OCI-LY1 (cell line): ENCODE measurements around the gene DRAP1.

Experiments
- H2AFZ ChIP-seq: fragments of 200-600 bp; sonication (generic), shearing (Covaris generic); 2 replicates; pipeline ENCODE4 v1.6.0; 2014; ENCODE audit warnings: antibody characterized with exemption, mild to moderate bottlenecking, low read length
- H3F3A ChIP-seq: fragments of 200-600 bp; sonication (generic), shearing (Covaris generic); 2 replicates; pipeline ENCODE4 v1.6.0; 2014; ENCODE audit warnings: mild to moderate bottlenecking, antibody characterized with exemption, low read length, moderate library complexity; ENCODE audit not compliant: insufficient read depth
- H3K27ac ChIP-seq: fragments of 200-600 bp; sonication (generic); 2 replicates; pipeline ENCODE4 v1.5.1; 2014; ENCODE audit warnings: low read length, mixed run types, mild to moderate bottlenecking, low read depth; ENCODE audit not compliant: poor library complexity, severe bottlenecking
- H3K27me3 ChIP-seq: fragments of 200-600 bp; sonication (generic); 2 replicates; pipeline ENCODE4 v1.6.0; 2014; ENCODE audit warnings: antibody characterized with exemption, mild to moderate bottlenecking, low read length, moderate library complexity; ENCODE audit not compliant: insufficient read depth
- H3K36me3 ChIP-seq: fragments of 200-600 bp; sonication (generic); 2 replicates; pipeline ENCODE4 v1.6.1; 2014; ENCODE audit warnings: mild to moderate bottlenecking, antibody characterized with exemption, low read length, moderate library complexity, mixed read lengths; ENCODE audit not compliant: insufficient read depth
- H3K4me1 ChIP-seq: fragments of 200-600 bp; sonication (generic); 2 replicates; pipeline ENCODE4 v1.5.1; 2014; ENCODE audit warnings: mild to moderate bottlenecking, low read length, moderate library complexity; ENCODE audit not compliant: insufficient read depth, severe bottlenecking
- H3K4me2 ChIP-seq: fragments of 200-600 bp; sonication (generic), shearing (Covaris generic); 2 replicates; pipeline ENCODE4 v1.6.1; 2014; ENCODE audit warnings: low read length
- H3K4me3 ChIP-seq: fragments of 200-600 bp; sonication (generic); 2 replicates; pipeline ENCODE4 v1.5.1; 2014; ENCODE audit warnings: low read length, low read depth, mild to moderate bottlenecking, mixed read lengths; ENCODE audit not compliant: poor library complexity, severe bottlenecking
- H3K79me2 ChIP-seq: fragments of 200-600 bp; shearing (Covaris generic); 2 replicates; pipeline ENCODE4 v1.6.1; 2016; ENCODE audit warnings: mixed run types, low read length, mixed read lengths; ENCODE audit not compliant: insufficient read depth
- H3K9ac ChIP-seq: fragments of 200-600 bp; sonication (generic), shearing (Covaris generic); 2 replicates; pipeline ENCODE4 v1.6.1; 2014; ENCODE audit warnings: mild to moderate bottlenecking, low read length, mixed read lengths
- H3K9me2 ChIP-seq: fragments of 200-600 bp; sonication (generic), shearing (Covaris generic); 2 replicates; pipeline ENCODE4 v1.6.1; 2014; ENCODE audit warnings: low read depth, mild to moderate bottlenecking, low read length, mixed read lengths
- H3K9me3 ChIP-seq: fragments of 200-600 bp; shearing (Covaris generic); 2 replicates; pipeline ENCODE4 v1.6.1; 2014; ENCODE audit warnings: low read length, mixed read lengths
- H4K20me1 ChIP-seq: fragments of 200-600 bp; sonication (generic), shearing (Covaris generic); 2 replicates; pipeline ENCODE4 v1.6.0; 2016; ENCODE audit warnings: mild to moderate bottlenecking, low read length; ENCODE audit not compliant: insufficient read depth
- EZH2 ChIP-seq: fragments of 200-600 bp; sonication (generic), shearing (Covaris generic); IDR thresholded peaks from 2 replicates; pipeline ENCODE4 v1.8.0; 2017; ENCODE audit warnings: borderline replicate concordance, mixed run types, mild to moderate bottlenecking, antibody characterized with exemption, low read length, moderate library complexity, mixed read lengths
- TF ChIP-seq, protein P1 (sequence below): fragments of 200-600 bp; sonication (generic), shearing (Covaris generic); IDR thresholded peaks from 2 replicates; pipeline ENCODE4 v1.5.1; 2017; ENCODE audit warnings: mild to moderate bottlenecking, antibody characterized with exemption, low read length, moderate library complexity, mixed read lengths

Gene DRAP1

DNA sequence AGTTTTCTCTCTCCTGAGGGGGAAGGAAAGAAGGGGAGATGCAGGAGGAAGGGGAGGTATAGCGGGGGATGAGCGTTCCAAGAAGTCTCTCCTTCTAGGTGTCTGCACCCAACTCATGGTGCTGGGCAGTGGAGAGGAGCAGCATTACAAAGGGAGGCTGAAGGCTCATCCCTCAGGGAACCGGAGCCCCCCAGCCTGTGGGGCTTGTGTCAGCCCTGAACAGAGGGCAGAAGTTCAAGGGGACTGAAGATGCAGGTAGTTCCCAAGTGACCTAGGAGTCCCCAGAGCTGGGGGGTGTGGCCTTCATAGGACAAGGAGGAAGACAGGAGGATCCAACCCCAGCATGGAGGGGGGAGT lies 2.2 kb upstream of the DRAP1 start:
- H3K27me3 ChIP-seq, result no peaks in the 10 kb centered on the region
- TF ChIP-seq EZH2, result no peak
- TF ChIP-seq, protein P1, sequence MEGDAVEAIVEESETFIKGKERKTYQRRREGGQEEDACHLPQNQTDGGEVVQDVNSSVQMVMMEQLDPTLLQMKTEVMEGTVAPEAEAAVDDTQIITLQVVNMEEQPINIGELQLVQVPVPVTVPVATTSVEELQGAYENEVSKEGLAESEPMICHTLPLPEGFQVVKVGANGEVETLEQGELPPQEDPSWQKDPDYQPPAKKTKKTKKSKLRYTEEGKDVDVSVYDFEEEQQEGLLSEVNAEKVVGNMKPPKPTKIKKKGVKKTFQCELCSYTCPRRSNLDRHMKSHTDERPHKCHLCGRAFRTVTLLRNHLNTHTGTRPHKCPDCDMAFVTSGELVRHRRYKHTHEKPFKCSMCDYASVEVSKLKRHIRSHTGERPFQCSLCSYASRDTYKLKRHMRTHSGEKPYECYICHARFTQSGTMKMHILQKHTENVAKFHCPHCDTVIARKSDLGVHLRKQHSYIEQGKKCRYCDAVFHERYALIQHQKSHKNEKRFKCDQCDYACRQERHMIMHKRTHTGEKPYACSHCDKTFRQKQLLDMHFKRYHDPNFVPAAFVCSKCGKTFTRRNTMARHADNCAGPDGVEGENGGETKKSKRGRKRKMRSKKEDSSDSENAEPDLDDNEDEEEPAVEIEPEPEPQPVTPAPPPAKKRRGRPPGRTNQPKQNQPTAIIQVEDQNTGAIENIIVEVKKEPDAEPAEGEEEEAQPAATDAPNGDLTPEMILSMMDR, result no peak
- no peak overlapping the region for H2AFZ ChIP-seq
- no peaks in the 10 kb centered on the region for H3K9me3 ChIP-seq
- H3K9me2 ChIP-seq, result no peaks in the 10 kb centered on the region
- H3K4me3 ChIP-seq, result no peak overlapping the region
- H3K9ac ChIP-seq, result no peak overlapping the region
- no peak overlapping the region for H3K27ac ChIP-seq
- no peaks in the 10 kb centered on the region for H4K20me1 ChIP-seq
- H3K4me2 ChIP-seq, result no peak overlapping the region
- H3F3A ChIP-seq, result no peaks in the 10 kb centered on the region
- no peaks in the 10 kb centered on the region for H3K79me2 ChIP-seq
- H3K4me1 ChIP-seq, result peaks cover 24% of the 10 kb centered on the region
- H3K36me3 ChIP-seq, result no peaks in the 10 kb centered on the region

DNA sequence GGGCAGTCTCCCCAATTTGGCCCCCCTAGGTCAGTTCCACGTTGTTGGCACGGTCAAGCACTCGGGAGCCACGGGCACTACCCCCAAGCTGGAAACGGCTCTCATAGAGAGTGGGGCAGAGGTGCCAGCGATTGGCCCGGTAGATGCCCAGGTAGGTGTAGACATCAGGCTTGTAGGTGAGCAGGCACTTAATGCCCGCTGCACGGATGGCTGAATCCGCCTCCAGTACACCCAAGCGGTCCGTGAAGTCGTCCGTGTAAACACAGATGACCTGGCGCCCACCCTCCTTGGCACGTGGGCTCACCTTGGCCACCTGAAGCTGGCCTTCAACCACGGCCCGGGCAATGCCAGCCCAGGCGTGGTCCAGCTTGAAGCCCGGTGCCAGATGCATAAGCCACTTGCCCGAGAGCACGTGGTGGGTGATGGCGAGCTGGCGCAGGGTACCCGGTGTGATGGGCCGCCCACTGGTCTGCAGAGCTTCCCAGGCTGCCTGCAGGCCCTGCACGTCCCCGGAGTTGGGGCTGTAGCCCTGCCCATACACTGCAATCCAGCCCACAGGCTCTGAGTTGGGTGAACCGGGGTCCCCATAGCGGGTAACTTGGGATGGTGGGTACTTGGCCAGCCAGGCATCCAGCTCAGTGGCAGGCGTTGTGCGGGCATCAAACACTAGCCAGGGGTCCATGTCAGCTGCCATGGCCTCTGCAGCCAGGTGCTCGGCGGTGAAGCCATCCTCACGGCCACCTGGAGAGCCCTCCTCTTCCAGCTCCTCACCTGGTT lies 1.6 kb upstream of the DRAP1 start:
- H3K27ac ChIP-seq, result no peak overlapping the region
- H3K9me3 ChIP-seq, result no peaks in the 10 kb centered on the region
- no peaks in the 10 kb centered on the region for H3K79me2 ChIP-seq
- H3K9ac ChIP-seq, result peak overlapping the region; percentile 83
- peak overlapping the region; percentile 78 for H3K4me3 ChIP-seq
- H3F3A ChIP-seq, result no peaks in the 10 kb centered on the region
- no peak for TF ChIP-seq EZH2
- TF ChIP-seq, protein P1, result no peak
- H3K36me3 ChIP-seq, result 0 out of 2 replicates have a peak, but pooled peaks cover under 1% of the 10 kb centered on the region
- no peaks in the 10 kb centered on the region for H3K27me3 ChIP-seq
- H3K9me2 ChIP-seq, result no peaks in the 10 kb centered on the region
- no peak overlapping the region for H2AFZ ChIP-seq
- H3K4me2 ChIP-seq, result peak overlapping the region; percentile 98
- H4K20me1 ChIP-seq, result no peaks in the 10 kb centered on the region
- peaks cover 24% of the 10 kb centered on the region for H3K4me1 ChIP-seq

DNA sequence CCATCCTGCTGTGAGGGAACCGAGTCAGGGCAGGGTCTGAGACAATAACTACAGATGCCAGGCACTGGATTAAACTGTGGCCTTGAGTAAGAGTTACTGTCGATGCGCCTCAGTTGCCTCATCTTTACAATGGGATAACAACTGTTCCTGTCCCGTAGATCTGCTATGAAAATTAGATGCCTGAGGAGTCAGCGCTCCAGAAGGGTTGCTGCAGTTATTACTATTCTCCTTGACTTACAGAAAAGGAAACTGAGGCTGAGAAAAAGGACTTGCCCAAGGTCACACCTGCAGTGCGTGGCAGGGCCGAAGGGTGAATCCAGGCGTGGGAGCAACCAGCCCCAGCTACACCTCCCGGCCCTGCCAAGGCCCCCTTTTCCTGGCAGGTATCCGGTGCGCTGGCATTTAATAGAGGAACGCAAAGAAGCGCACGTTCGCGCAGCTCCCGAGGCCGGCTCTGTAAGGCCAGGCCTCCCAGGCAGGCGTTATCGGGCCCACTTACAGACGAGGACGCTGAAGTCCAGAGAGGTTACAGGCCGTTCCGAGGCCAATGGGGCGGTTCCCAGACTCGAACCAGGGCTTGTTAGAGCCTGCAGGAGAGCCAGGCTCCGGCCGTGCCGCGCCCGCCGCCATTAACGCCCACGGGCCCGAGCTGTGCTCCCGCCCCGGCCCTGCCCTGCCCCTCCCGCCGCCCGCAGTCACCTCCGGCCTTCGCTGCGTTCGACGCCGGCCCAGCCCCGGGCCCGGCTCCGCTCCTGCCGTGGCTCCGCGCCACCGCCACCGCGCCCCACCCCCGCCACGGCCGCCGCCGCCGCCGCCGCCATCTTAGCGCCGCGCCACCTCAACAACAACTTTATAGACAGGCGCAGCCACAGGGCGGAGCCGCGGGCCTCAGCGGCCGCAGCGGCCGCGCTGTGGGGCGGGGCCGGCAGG lies 750 bp upstream of the DRAP1 start, which contains the start of gene C11orf68:
TSS of gene C11orf68 (minus strand) at position 852 of the 930 bp plus-strand sequence. CDS start at position 821, 31 bp downstream.
- TF ChIP-seq, protein P1, result no peak
- TF ChIP-seq EZH2, result no peak
- Histone ChIP-seq H3K79me2 (no peaks in the 10 kb centered on the region), H4K20me1 (no peaks in the 10 kb centered on the region), H3K27ac (no peak within 1 kb of the TSS), H3K9me2 (no peaks in the 10 kb centered on the region), H3K4me3 (peak within 1 kb of the TSS; percentile 85), H3K9ac (peak within 1 kb of the TSS; percentile 83), H3K4me1 (peaks cover 24% of the 10 kb centered on the region), H3K9me3 (no peaks in the 10 kb centered on the region), H3K4me2 (peak within 1 kb of the TSS; percentile 98), H3K36me3 (0 out of 2 replicates have a peak, but pooled peaks cover 3% of the 10 kb centered on the region), H3F3A (no peaks in the 10 kb centered on the region), H2AFZ (no peak within 1 kb of the TSS), H3K27me3 (no peaks in the 10 kb centered on the region)
